T1000 (cell line): ENCODE data around the gene TSHZ1.

Experiments used
- DNase-seq: peaks from one replicate; lab custom pipeline; 2025; ENCODE audit warnings: mixed read lengths; lab: John Stamatoyannopoulos, UW

TSHZ1 gene

DNA sequence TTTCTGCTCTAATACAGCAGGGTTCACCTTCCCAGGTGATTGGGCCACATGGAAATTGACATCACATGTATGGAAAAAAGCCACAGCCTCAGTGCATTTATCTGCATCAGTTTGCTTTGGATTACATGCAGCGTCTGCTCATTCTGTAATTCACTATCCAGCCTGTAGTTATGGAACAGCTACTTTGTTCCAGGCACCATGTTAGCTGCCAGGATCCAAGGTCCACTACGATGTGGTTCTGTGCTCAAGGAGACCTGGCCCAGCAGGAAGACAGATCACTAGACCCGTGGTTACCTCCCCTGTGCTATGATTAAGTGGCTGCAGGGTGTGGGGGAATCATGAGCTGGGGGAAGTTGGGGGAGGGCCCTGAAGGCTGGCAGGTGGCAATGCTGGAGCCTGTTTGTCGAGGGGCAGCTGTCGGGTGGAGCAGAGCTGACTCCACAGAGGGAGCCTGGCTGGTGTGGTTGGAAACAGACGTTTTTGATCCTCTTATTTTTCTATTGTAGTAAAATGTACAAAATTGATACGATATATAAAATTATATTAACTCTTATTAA lies 58.6 kb downstream of the TSHZ1 start:
- no peak for DNase-seq

DNA sequence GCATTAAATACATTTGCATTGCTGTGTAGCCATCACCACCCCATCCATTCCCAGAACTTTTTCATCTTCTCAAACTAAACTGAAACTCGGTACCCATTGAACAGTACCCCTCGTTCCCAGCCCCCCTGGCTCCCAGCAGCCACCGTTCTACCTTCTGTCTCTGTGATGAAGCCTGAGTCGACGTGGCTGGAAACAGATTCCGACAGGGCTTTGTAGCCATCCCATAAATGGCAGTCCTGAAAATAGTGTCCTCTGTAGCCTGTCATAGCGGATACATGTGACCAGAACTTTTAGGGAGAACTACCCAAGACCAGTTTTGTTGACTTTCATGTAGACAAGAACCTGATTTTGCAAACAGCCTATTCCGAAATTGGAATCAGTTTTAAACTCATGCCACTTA lies 59.1 kb downstream of the TSHZ1 start:
- DNase-seq: no peak

DNA sequence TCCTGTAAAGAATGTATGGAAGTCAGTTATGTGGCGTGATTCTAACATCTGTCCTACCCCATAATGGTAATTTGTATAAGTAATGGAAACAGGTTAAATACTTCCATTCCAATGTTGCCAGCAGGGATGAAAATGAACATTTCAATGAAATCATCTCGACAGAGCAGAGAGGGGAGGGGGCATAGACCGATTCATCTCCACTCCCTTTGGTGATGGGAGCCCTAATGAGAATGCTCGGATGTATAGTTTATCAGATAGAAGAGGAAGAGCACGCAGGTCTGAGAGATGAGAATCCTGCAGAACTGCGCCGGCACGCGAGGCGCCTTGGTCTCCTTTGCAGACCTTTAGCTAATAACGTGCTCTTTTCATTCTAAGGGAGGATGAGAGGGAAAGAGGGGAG lies 61.4 kb downstream of the TSHZ1 start:
- DNase-seq: no peak

DNA sequence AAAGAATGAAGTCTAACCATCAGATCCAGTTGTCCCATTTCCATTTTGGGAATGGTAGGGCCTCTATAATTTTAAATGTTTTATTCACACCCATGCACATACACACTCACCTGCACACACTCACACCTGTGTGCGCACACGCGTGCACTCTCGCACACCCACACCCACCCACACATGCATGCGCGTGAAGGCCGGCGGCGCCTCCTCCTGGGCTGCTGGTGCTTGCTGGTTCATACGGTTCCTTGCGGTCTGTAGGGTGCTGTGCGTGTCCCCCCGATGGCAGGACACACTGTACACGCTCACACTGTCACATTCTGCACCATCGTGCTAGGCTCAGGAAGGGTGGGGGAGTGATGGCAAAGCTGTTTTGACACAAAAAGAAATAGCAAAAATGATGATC lies 63.2 kb downstream of the TSHZ1 start:
- DNase-seq: no peak

DNA sequence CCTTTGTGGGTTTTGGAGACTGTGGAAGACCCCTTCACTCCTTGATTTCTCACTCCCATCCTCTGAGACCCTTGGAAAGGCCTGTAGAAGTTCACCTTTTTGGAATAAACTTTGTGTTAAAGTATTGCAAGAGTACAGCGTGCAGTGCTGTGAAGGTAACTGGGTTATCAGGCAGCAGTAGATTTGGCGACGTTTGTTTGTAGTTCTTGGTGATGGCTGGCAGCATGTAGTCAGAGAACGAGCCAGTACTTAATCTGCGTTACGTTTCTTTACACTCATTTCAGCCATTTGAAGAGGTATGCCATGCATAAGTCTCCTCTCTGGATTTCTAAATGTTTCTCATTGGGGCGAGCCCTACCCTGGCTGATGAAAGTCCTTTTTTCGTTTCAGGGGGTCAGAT lies 64.6 kb downstream of the TSHZ1 start:
- DNase-seq: no peak

DNA sequence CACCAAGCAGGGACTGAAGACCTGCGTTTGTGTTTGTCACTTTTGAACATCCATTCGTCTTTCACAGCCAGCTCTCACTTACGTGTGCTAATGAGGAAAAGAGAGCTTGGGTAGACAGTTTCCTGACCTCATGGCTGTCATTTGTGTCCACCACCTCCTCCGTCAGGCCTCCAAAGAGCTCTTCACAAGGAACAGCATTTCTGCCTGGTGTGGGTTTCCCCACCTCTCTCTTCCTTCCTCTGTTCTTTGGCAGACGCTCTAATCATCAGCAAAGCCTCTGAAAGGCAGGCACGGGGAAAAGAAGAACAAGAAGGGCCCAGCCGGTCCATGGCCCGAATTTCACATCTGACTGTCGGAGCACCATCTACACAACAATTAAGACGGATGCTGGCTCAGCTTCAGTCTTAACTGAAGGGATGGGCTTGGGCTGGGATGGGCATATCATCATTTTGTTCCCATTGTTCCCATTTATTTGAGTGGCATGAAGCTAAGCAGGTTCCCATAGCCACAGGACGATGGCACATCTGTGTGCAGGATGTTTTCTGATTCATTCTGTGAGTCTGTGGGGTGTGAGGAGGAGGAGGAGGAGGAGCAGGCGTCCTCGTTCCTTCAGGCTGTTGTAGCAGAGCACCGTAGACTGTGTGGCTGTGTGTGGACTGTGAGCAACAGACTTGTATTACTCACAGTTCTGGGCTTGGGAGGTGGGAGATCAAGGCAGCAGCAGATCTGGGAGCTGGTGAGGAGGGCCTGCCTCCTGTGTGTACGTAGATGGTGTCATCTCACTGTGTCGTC lies 66.4 kb downstream of the TSHZ1 start:
- no peak for DNase-seq

DNA sequence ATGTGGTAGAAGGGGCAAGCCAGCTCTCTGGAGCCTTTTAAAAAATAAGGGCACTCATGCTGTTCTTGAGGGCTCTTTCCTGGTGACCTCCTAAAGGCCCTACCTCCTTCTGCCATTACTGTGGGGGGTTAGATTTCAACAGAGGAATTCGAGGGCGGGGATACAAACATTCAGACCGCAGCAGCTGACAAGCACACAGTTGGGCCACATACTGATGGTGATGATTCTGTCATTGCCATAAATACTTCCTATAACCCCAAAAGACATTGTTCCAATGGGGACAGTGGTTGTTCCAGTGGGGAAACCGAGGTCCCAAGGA lies 67.0 kb downstream of the TSHZ1 start:
- no peak for DNase-seq

DNA sequence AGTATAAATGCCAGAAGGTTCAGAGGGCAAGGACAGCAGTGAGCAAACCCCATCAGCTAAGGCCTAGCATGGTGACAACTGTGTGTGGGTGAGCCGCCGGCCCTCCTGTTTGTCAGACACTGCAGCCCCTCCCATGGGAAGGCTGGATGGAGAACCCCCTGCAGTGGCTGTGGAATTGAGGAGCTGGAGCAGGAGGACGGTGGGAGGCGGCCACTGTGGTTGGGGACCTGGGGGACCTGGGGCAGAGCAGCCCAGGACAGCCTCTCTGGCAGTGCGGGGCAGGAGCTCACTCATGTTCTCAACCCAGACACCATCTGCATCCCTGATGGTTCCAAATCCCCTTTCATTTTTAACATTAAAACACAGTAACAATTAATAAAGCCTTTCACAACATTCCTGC lies 68.8 kb downstream of the TSHZ1 start:
- DNase-seq: no peak

DNA sequence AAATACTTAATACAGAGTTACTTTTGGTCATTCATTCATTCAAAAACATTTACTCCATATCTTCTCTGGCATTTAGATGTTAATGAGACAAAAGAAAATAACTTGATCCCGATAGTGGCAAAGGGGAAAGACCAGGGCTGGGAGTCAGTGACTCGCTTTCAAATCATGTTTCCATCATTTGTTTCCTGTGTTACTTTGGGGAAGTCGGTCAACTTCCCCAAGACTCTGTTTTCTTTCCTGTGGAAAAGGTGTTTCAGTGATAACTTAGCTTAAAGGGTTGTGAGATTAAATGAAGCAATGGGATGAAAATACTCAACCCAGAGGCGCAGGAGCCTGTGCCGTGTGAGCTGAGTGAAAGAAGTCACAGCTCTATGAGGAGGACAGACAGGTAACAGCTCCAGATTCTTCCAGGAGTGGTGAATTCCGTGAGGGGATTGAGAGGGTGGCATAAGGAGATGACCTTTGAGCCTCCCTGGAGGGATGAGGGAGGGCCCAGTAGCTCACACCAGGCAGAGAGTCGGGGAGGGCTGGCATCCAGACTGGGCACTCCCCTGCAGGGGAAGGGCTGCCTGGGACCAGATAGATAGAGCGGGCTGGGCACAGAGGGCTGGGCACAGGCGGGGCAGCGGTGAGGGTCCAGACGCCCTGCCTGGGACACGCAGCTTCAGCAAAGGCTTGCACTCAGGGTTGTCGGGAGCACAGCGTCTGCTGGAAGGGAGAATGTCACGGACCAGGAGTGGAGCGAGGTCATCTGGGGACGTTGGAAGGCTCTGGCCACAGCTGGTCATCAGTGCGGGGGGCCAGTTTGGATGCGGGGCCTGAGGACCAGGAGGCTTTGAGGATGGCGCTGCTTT lies 70.1 kb downstream of the TSHZ1 start:
- no peak for DNase-seq

DNA sequence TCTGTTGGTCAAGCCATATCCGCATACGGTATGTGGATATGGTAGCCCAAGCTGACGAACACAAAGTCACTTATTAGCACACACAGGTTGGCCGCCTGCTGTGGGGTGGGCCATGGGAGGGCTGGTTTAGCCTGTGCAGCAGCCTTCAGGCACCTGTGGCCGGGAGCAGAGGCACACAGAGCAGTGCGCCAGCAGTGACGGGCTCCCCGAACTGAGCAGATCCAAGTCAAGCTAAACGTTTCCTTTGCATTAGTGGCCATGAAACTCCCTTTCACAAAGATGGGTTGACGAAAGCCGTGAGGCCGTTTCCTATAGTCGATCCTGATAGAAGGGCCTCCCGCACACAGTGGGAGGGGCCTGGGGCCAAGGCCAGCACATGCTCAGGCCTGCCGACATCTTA lies 72.1 kb downstream of the TSHZ1 start:
- DNase-seq: no peak

DNA sequence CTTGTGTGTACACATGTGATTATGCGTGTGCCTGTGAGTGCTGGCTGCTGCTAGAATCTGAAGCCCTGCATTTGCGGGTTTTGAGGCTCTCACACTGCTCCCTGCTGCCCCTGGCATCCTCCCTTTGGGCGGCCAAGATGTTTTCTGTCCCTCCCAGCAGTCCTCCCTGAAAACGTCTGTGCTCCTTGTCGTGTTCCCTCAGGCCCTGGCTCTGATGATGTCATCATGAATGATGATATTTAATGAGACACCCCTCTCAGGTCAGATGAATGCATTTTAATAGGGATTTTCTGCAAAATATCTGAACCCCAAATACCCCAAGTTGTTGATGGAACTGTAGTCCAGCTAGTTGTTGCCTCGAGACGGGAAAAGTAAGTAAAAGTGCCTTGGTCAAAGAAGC lies 73.1 kb downstream of the TSHZ1 start:
- DNase-seq: no peak

DNA sequence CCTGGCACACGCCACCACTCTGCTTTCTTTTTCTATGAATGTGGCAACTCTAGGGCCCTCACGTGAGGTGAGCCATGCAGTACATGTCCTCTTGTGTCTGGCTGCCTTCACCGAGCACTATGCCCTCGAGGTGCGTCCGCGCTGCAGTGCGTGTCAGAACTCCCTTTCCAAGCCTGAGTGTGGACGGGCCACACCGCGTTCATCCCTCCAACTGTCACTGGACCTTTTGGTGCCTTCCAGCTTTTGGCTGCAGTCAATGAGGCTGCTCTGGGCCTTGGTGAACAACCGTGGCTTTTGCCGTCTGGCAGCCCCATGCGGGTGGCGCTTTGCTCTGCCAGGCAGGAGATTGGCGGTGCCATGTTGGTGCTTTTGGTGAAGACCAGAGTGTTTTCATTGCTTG lies 74.0 kb downstream of the TSHZ1 start:
- DNase-seq: no peak

DNA sequence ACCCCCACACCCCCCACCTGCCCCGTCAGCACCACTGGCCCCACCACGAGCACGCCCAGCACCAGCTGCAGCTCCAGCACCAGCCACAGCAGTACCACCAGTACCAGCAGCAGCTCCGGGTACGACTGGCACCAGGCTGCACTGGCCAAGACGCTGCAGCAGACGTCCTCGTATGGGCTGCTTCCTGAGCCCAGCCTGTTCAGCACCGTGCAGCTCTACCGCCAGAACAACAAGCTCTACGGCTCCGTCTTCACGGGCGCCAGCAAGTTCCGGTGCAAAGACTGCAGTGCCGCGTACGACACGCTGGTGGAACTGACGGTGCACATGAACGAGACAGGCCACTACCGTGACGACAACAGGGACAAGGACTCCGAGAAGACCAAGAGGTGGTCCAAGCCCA lies 75.3 kb downstream of the TSHZ1 start:
- DNase-seq: no peak

DNA sequence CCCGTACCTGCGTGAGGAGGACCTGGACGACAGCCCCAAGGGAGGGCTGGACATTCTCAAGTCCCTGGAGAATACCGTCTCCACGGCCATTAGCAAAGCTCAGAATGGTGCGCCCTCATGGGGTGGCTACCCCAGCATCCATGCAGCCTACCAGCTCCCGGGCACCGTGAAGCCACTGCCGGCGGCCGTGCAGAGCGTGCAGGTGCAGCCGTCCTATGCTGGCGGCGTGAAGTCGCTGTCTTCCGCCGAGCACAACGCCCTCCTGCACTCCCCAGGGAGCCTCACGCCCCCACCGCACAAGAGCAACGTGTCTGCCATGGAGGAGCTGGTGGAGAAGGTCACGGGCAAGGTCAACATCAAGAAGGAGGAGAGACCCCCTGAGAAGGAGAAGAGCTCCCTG lies 76.4 kb downstream of the TSHZ1 start:
- no peak for DNase-seq

DNA sequence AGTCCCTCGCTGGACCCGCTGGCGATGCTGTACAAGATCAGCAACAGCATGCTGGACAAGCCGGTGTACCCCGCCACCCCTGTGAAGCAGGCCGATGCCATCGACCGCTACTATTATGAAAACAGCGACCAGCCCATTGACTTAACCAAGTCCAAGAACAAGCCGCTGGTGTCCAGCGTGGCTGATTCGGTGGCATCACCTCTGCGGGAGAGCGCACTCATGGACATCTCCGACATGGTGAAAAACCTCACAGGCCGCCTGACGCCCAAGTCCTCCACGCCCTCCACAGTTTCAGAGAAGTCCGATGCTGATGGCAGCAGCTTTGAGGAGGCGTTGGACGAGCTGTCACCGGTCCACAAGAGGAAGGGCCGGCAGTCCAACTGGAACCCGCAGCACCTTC lies 77.1 kb downstream of the TSHZ1 start:
- no peak for DNase-seq

DNA sequence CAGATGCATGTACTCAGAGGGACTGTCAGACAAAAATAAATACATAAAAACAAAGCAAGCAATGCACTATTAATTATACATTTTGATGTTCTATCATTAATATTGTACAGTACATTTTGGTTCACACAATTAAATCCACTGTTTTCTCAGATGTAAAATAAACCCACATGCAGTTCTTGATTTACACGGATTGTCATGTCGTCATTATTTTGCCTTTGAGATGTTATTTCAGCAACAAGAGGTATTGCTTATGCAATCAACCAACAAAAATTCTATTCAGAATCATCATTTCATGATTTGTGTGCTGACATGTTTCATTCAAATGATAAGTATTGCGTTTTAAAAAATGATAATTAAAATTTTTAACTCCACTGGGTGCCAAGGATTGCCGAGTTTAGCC lies 79.2 kb downstream of the TSHZ1 start:
- no peak for DNase-seq

DNA sequence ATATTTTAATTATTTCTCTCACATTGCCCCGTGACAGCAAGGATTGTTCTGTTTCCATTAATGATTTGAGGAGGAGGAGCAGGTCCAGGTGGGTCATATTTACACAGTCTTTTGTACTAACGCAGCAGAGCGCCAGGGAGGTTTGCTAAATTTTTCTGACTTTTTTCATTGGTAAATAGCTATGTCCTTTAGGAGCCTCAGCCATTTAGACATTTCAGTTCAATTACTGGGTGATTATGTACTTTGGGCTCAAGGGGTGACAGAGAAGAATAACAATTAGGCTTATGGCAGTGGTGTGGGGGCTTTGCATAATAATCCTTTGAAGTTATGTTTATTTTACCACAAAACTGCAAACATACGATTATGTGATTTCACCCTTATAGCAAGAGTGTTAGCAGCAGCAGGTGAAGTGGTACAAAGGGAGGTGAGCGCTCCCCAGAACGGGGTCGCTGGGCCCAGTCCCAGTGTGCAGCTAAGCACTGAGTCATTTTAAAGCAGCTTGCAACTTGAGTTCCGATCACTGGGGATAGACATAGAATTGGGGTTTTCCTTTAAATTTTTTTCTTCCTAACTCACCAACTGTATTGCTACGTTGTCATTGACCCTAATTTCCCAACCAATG lies 80.3 kb downstream of the TSHZ1 start:
- DNase-seq: no peak

DNA sequence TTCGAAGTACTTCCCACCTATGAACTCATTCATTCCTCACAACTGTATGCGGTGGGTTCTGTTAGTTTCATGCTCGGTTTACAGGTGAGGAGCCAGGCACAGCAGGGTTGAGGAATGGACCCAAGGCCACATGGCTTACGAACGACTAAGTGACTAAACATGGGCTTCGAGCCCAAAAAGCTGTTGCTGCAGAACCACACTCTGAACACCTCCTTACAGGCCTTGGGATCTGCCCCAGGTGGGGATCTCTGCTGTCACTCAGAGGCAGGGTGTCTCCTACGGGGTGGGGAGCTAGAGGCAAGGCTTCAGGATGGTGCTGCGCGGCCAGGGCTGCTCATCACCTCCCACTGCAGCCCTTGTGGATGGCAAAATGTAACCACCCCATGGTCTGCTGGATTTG lies 80.9 kb downstream of the TSHZ1 start:
- no peak for DNase-seq

DNA sequence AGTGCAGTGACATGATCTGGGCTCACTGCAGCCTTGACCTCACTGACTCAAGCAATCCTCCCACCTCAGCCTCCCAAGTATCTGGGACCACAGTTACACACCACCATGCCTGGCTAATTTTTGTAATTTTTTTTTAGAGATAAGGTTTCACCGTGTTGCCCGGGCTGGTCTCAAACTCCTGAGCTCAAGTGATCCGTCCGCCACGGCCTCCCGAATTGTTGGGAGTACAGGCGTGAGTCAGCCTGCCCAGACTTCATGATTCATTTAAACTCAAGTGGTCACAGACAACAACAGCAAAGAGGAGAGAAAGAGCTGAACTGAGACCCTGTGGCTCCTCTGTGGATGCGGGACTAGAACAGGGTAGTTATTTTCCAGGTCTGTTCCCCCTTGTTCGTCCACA lies 83.0 kb downstream of the TSHZ1 start:
- no peak for DNase-seq

DNA sequence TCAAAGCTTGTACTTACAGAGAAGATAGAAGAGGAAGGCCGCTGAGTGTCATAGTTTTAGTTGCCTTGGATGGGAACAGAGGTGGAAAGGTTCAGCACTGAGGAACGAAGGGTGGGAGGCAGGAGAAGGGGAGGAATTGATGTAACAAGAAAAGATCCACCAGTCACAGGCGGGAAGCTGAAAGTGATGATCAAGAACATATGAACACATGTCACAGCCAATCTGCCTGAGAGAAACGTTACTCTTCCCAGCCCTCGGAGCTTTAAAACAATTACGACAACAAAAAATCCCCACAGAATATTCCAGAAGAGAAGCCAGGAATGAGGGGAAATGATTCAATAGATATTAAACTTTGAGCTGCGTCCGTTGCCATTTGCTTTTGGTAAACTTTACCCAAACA lies 87.1 kb downstream of the TSHZ1 start:
- no peak for DNase-seq

DNA sequence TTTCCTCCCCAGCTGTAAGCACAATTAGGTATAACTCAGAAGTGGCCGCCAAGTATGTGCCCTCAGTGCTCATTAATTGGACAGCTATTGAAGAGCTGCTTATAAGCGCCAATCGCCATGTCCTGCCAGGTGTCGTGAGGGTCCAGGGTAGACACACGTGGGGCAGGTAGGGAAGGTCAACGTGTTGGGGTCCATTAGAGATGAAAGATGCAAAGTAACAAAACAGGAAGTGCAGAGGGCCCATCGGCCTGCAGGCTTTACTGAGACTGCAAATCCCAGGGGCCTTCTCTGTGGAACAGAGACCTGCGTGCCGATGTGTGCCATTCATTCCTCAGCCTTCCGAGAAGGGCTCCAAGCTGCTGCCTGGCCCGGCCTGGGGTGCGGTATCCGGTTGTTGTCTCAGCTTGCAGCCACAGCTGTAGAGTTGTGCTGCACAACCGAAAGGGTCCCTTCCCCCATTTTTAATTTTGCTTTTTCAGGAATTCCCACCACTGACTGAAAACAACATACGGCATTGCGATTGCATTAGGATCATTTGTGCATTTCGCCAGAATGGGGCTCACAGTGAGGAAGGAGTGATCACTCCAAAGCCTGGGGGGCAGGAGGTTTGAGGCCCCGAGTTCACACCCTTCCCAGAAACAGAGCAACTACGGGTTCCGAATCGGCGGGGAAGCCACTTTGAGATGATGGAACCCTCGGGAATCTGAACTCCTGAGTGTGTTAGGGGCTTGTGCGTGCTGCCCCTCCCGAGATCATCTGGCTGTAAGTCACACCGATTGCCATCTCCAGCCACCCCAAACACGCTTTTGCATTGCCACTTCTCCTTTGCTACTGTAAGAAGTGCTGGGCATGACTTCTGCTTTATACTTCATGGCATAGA lies 94.3 kb downstream of the TSHZ1 start:
- no peak for DNase-seq

DNA sequence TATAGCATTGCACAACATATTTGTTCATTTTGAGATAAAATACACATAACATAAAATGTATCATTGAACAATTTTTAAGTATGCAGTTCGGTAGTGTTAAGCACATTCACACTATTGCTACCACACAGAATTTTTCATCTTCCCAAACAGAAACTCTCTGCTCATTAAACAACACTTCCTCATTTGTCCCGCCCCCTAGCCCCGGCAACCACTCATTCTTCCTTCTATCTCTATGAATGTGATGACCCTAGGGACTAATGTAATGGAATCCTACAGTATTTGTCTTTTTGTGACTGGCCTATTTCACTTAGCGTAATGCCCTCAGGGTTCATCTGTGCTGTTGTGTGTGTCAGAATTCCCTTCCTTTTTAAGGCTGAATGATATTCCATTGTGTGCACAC lies 95.4 kb downstream of the TSHZ1 start:
- DNase-seq: no peak
